HepG2 (cell line): ENCODE measurements around the gene NUP85. TPM values are rescaled to one million over a fixed set of nuclear protein-coding genes. Genes with fewer than 3 reads are reported as not detected.

Experiments used
- CREB1 ChIP-seq, 2 experiments: fragments of 450-650 bp in 1 of 2; IDR thresholded peaks; 2 replicates each; pipeline ENCODE4 v1.6.1; 2016 to 2017; ENCODE audit warnings: control low read depth in 1 of 2, mild to moderate bottlenecking in 1 of 2, missing compliant biosample characterization in 1 of 2, missing genetic modification characterization in 1 of 2
- GATAD2A ChIP-seq: IDR thresholded peaks from 2 replicates; pipeline ENCODE4 v1.6.1; 2016
- HDAC2 ChIP-seq: sonication (generic); formaldehyde crosslinking; IDR thresholded peaks from 2 replicates; pipeline ENCODE4 v1.4.0; 2020; ENCODE audit warnings: missing genetic modification reagents
- HNRNPH1 ChIP-seq: fragments of 200-400 bp; formaldehyde crosslinking; optimal IDR thresholded peaks from 2 replicates; pipeline ENCODE3; 2017; ENCODE audit warnings: mild to moderate bottlenecking, low read depth, low read length
- HOXA7 ChIP-seq: sonication (generic); formaldehyde crosslinking; IDR thresholded peaks from 2 replicates; pipeline ENCODE4 v1.8.1; 2022; ENCODE audit warnings: mild to moderate bottlenecking, missing genetic modification reagents, moderate library complexity
- HOXD1 ChIP-seq: sonication (generic); formaldehyde crosslinking; IDR thresholded peaks from 2 replicates; pipeline ENCODE4 v1.5.0; 2020; ENCODE audit warnings: missing genetic modification reagents
- MTA1 ChIP-seq: sonication (generic); formaldehyde crosslinking; IDR thresholded peaks from 2 replicates; pipeline ENCODE4 v1.4.0; 2020; ENCODE audit warnings: missing genetic modification reagents, mild to moderate bottlenecking, borderline replicate concordance
- NONO ChIP-seq, 2 experiments: fragments of 450-650 bp in 1 of 2; sonication (generic) in 1 of 2; formaldehyde crosslinking in 1 of 2; IDR thresholded peaks in 1 of 2; conservative IDR thresholded peaks in 1 of 2; 2 replicates each; pipeline versions ENCODE4 v1.6.1 to v1.8.0; 2017 to 2022; ENCODE audit warnings: mild to moderate bottlenecking in 1 of 2, missing genetic modification reagents in 1 of 2, moderate library complexity in 1 of 2
- PRMT3 ChIP-seq: sonication (generic); formaldehyde crosslinking; IDR thresholded peaks from 2 replicates; pipeline ENCODE4 v1.8.1; 2022; ENCODE audit warnings: low read depth, mild to moderate bottlenecking, moderate library complexity, missing genetic modification reagents, borderline replicate concordance
- SETDB1 ChIP-seq: sonication (generic); formaldehyde crosslinking; IDR thresholded peaks from 2 replicates; pipeline ENCODE4 v1.5.1; 2020; ENCODE audit warnings: missing genetic modification reagents, mild to moderate bottlenecking, borderline replicate concordance
- SRSF4 ChIP-seq: fragments of 200-400 bp; formaldehyde crosslinking; IDR thresholded peaks from one replicate; pipeline ENCODE4 v1.6.1; 2018; ENCODE audit warnings: mild to moderate bottlenecking, low read depth, low read length, moderate library complexity; ENCODE audit not compliant: poor library complexity, severe bottlenecking
- SYNCRIP ChIP-seq: fragments of 200-400 bp; formaldehyde crosslinking; IDR thresholded peaks from 2 replicates; pipeline ENCODE4 v1.6.1; 2018; ENCODE audit warnings: mild to moderate bottlenecking, low read depth, low read length; ENCODE audit not compliant: insufficient read depth
- TARDBP ChIP-seq: sonication (generic); formaldehyde crosslinking; IDR thresholded peaks from 2 replicates; pipeline ENCODE4 v1.8.0; 2022; ENCODE audit warnings: mild to moderate bottlenecking, missing genetic modification reagents
- TEAD2 ChIP-seq: sonication (generic); formaldehyde crosslinking; IDR thresholded peaks from 2 replicates; pipeline ENCODE4 v1.9.0; 2021; ENCODE audit warnings: missing genetic modification reagents
- ZBTB20 ChIP-seq: sonication (generic); formaldehyde crosslinking; IDR thresholded peaks from 2 replicates; pipeline ENCODE4 v1.8.1; 2023; ENCODE audit warnings: missing genetic modification reagents, low read depth, mild to moderate bottlenecking, borderline replicate concordance
- ZFY ChIP-seq: sonication (generic); formaldehyde crosslinking; IDR thresholded peaks from 2 replicates; pipeline ENCODE4 v1.4.0; 2020; ENCODE audit warnings: missing genetic modification reagents
- ZNF225 ChIP-seq: sonication (generic); formaldehyde crosslinking; IDR thresholded peaks from 2 replicates; pipeline ENCODE4 v1.4.0; 2020; ENCODE audit warnings: mild to moderate bottlenecking, missing genetic modification reagents
- ZNF33B ChIP-seq: sonication (generic); formaldehyde crosslinking; IDR thresholded peaks from 2 replicates; pipeline ENCODE4 v1.5.1; 2020; ENCODE audit warnings: mild to moderate bottlenecking, missing genetic modification reagents
- ZNF567 ChIP-seq: sonication (generic); formaldehyde crosslinking; IDR thresholded peaks from 2 replicates; pipeline ENCODE4 v1.8.1; 2023; ENCODE audit warnings: mild to moderate bottlenecking, missing genetic modification reagents, borderline replicate concordance
- ZNF570 ChIP-seq: sonication (generic); formaldehyde crosslinking; IDR thresholded peaks from 2 replicates; pipeline ENCODE4 v1.4.0; 2020; ENCODE audit warnings: mild to moderate bottlenecking, missing genetic modification reagents, borderline replicate concordance
- ZNF850 ChIP-seq: sonication (generic); formaldehyde crosslinking; conservative IDR thresholded peaks from 2 replicates; pipeline ENCODE4 v1.9.0; 2021; ENCODE audit warnings: mild to moderate bottlenecking, missing genetic modification reagents
- polyA plus RNA-seq, 8 experiments: library from polyadenylated mRNA; depleted of rRNA in 3 of 8; stranded (reverse) in 7 of 8; unstranded in 1 of 8; fragments of >200 nt; fragmentation: Illumina TruSeq in 4 of 8; extraction: Trizol in 4 of 8; gene quantifications; 2 replicates each; pipeline versions ENCODE4 v1.2.1 to v1.2.3, GENCODE V29; 2011 to 2016; ENCODE audit warnings: low read depth in 4 of 8, missing spikeins in 1 of 8, mixed read lengths in 1 of 8; ENCODE audit not compliant: insufficient read depth in 1 of 8
- total RNA-seq, 5 experiments: library from RNA; depleted of rRNA; stranded (reverse); fragments of >200 nt; fragmentation: Illumina TruSeq; extraction: Trizol; gene quantifications; 2 replicates each; pipeline ENCODE4 v1.2.3, GENCODE V29; 2016; ENCODE audit warnings: low read depth in 1 of 5
- TF ChIP-seq, protein P1 (sequence below): sonication (generic); formaldehyde crosslinking; IDR thresholded peaks from 2 replicates; pipeline ENCODE4 v1.4.0; 2020; ENCODE audit warnings: missing genetic modification reagents, mild to moderate bottlenecking, borderline replicate concordance
- TF ChIP-seq, protein P2 (sequence below): sonication (generic); formaldehyde crosslinking; IDR thresholded peaks from 2 replicates; pipeline ENCODE4 v1.4.0; 2020; ENCODE audit warnings: mild to moderate bottlenecking, missing genetic modification reagents

Gene NUP85
- total and polyA plus RNA-seq, 2 of the 13 experiments (the other 11 are each of a cell fraction or from before 2014, with no cell fraction given), result 89.1 to 124 TPM

DNA sequence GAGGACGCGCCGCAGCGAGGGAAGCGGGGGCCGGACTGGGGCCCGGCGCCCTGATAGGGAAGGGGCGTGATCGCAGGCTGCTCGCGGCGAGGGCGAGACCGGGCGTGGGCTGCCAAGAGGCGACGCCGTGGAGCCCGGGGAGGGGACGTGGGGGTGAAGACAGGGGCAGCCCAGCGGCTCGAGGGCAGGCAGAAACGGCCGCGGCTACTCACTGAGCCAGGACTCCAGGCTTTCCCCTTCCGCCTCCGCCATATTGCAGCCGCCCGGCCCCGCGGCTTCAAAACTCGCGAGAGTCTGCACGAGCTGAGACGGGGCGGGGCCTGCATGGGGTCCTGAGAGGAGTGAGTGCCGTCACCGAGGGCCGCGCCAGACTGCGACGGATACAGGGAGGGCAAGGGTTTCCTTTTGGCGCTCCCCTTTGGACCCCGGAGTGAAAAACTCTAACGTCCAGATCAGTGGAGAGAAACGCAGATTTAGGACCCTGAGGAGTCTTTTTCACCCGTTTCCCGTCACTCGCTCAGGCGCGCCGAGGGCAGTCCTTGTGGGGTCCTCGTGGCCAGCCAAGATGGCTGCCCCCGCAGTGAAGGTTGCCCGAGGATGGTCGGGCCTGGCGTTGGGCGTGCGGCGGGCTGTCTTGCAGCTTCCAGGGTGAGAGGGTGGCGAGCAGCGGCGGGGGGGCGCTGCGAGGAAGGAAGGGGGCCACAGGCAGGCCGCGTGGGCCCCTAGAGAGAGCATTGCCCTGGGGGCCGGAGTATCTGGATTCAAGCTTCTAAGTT, 56.0 kb downstream of the NUP85 start, which contains the start of the genes GGA3 and MRPS7 (continued):
- TF ChIP-seq ZNF850 (CRISPR knock-in tag) (0 out of 2 replicates have a peak, but pooled peaks have one; percentile 45), ZNF33B (CRISPR knock-in tag) (peak; percentile 77), TEAD2 (CRISPR knock-in tag) (no peak), TARDBP (peak; percentile 86), HOXD1 (0 out of 2 replicates have a peak, but pooled peaks have one; percentile 50), NONO (IDR thresholded peaks at IDR 0.05) (no peak), NONO (CRISPR knock-in tag; conservative IDR thresholded peaks at IDR 0.05) (peak; percentile 82), ZNF567 (CRISPR knock-in tag) (no peak; the same call in 1 of the 2 replicates), SYNCRIP (no peak), CREB1 (IDR thresholded peaks at IDR 0.05) (peak; percentile 80), CREB1 (CRISPR knock-in tag; IDR thresholded peaks at IDR 0.05) (peak; percentile 71), SETDB1 (no peak), PRMT3 (CRISPR knock-in tag) (no peak; the same call in 1 of the 2 replicates), HDAC2 (CRISPR knock-in tag) (peak; percentile 13; the same call in 1 of the 2 replicates), ZNF225 (CRISPR knock-in tag) (peak; percentile 27; the same call in 1 of the 2 replicates), HNRNPH1 (no peak), HOXA7 (CRISPR knock-in tag) (no peak), SRSF4 (no peak), ZBTB20 (CRISPR knock-in tag) (peak; percentile 60; the same call in 1 of the 2 replicates), ZNF570 (CRISPR knock-in tag) (no peak), GATAD2A (CRISPR knock-in tag) (no peak; the same call in none of the 2 replicates), ZFY (CRISPR knock-in tag) (peak; percentile 91), MTA1 (CRISPR knock-in tag) (peak; percentile 42)
- TF ChIP-seq, protein P1, sequence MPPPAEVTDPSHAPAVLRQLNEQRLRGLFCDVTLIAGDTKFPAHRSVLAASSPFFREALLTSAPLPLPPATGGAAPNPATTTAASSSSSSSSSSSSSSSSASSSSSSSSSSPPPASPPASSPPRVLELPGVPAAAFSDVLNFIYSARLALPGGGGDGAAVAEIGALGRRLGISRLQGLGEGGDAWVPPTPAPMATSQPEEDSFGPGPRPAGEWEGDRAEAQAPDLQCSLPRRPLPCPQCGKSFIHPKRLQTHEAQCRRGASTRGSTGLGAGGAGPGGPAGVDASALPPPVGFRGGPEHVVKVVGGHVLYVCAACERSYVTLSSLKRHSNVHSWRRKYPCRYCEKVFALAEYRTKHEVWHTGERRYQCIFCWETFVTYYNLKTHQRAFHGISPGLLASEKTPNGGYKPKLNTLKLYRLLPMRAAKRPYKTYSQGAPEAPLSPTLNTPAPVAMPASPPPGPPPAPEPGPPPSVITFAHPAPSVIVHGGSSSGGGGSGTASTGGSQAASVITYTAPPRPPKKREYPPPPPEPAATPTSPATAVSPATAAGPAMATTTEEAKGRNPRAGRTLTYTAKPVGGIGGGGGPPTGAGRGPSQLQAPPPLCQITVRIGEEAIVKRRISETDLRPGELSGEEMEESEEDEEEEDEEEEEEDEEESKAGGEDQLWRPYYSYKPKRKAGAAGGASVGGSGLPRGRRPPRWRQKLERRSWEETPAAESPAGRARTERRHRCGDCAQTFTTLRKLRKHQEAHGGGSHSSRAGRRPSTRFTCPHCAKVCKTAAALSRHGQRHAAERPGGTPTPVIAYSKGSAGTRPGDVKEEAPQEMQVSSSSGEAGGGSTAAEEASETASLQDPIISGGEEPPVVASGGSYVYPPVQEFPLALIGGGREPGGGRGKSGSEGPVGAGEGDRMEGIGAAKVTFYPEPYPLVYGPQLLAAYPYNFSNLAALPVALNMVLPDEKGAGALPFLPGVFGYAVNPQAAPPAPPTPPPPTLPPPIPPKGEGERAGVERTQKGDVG, result peak; percentile 63; the same call in 1 of the 2 replicates
- TF ChIP-seq, protein P2, sequence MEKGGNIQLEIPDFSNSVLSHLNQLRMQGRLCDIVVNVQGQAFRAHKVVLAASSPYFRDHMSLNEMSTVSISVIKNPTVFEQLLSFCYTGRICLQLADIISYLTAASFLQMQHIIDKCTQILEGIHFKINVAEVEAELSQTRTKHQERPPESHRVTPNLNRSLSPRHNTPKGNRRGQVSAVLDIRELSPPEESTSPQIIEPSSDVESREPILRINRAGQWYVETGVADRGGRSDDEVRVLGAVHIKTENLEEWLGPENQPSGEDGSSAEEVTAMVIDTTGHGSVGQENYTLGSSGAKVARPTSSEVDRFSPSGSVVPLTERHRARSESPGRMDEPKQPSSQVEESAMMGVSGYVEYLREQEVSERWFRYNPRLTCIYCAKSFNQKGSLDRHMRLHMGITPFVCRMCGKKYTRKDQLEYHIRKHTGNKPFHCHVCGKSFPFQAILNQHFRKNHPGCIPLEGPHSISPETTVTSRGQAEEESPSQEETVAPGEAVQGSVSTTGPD (CRISPR knock-in tag), result no peak
